K562 (cell line): Measurements from ENCODE around the gene TOMM5. TPM values are rescaled to one million over a fixed set of nuclear protein-coding genes. Genes with fewer than 3 reads are reported as not detected.

Experiments used
- ATAC-seq: fragments of 200-7000 bp; cut with Tn5 transposase; 3 replicates; pipeline ENCODE4 v1.9.1; 2020; ENCODE audit warnings: moderate library complexity
- BruUV-seq: library from RNA; stranded (reverse); fragments of 400-500 nt; replicated peaks from 2 replicates; lab custom pipeline; 2021; lab: Mats Ljungman, UMichigan
- CTCF ChIA-PET: fragments of 300-600 bp; formaldehyde crosslinking; extraction: SDS; loops from one replicate; lab custom pipeline; 2021; ENCODE audit warnings: low intra/inter-chr PET ratio; lab: Yijun Ruan, JAX
- POLR2A ChIA-PET: fragments of 300-600, 350-650 bp; sonication (Branson Sonifier 250); formaldehyde crosslinking; extraction: SDS; loops from one replicate; lab custom pipeline; 2021; ENCODE audit warnings: antibody characterized with exemption, inconsistent platforms; lab: Yijun Ruan, JAX
- DNase-seq, 4 experiments: peaks; one replicate each; pipeline versions ENCODE4 v3.0.0 to v3.0.0-alpha.2; 2011 to 2018; ENCODE audit warnings: low spot score in 3 of 4, mixed read lengths in 3 of 4; ENCODE audit errors: extremely low read depth in 1 of 4
- FAIRE-seq: peaks from 2 replicates; lab custom pipeline; 2011; peaks lifted over from hg19 to GRCh38; lab: Jason Lieb, UNC
- H2AFZ ChIP-seq: 2 replicates; pipeline ENCODE4 v1.6.0; 2011; ENCODE audit warnings: low read depth, low read length, control low read depth, inconsistent platforms
- H3K27ac ChIP-seq: fragments of 200-600 bp; 3 replicates; pipeline ENCODE4 v1.8.0; 2011; ENCODE audit warnings: low read depth, mild to moderate bottlenecking, control low read depth, inconsistent platforms, low read length, moderate library complexity, mixed read lengths; ENCODE audit errors: extremely low read depth
- H3K27me3 ChIP-seq, 2 experiments: fragments of 300-600 bp in 1 of 2; 2 replicates in 1 of 2; 3 replicates in 1 of 2; pipeline versions ENCODE4 v1.6.0 to v1.8.0; 2011; ENCODE audit warnings: inconsistent platforms in 2 of 2, low read length in 2 of 2, mild to moderate bottlenecking in 1 of 2, mixed read lengths in 1 of 2, moderate library complexity in 1 of 2; ENCODE audit not compliant: control insufficient read depth in 2 of 2, insufficient read depth in 2 of 2
- H3K36me3 ChIP-seq: fragments of 300-600 bp; 3 replicates; pipeline ENCODE4 v1.8.0; 2011; ENCODE audit warnings: mild to moderate bottlenecking, low read length, inconsistent platforms; ENCODE audit not compliant: control insufficient read depth, insufficient read depth
- H3K4me1 ChIP-seq, 2 experiments: fragments of 200-600 bp in 1 of 2; replicated peaks in 1 of 2; 2 replicates in 1 of 2; 3 replicates in 1 of 2; pipeline versions ENCODE4 v1.5.1 to v1.8.0; 2011; ENCODE audit warnings: inconsistent platforms in 2 of 2, low read length in 2 of 2, mild to moderate bottlenecking in 1 of 2, mixed read lengths in 1 of 2, moderate library complexity in 1 of 2; ENCODE audit not compliant: control insufficient read depth in 2 of 2, insufficient read depth in 2 of 2
- H3K4me2 ChIP-seq: 2 replicates; pipeline ENCODE4 v1.6.1; 2011; ENCODE audit warnings: low read length, control low read depth, inconsistent platforms, mixed read lengths; ENCODE audit not compliant: insufficient read depth
- H3K4me3 ChIP-seq: fragments of 200-600 bp; sonication (generic), shearing (Covaris generic); 2 replicates; pipeline ENCODE4 v1.5.1; 2016; ENCODE audit warnings: control low read depth, inconsistent platforms
- H3K79me2 ChIP-seq: fragments of 200-600 bp; 3 replicates; pipeline ENCODE4 v1.8.0; 2011; ENCODE audit warnings: low read length, inconsistent platforms; ENCODE audit not compliant: control insufficient read depth, insufficient read depth
- H3K9ac ChIP-seq, 2 experiments: 2 replicates each; pipeline versions ENCODE4 v1.6.0 to v1.6.1; 2011; ENCODE audit warnings: low read depth in 2 of 2, low read length in 2 of 2, control low read depth in 1 of 2, inconsistent platforms in 1 of 2, mild to moderate bottlenecking in 1 of 2, mixed read lengths in 1 of 2; ENCODE audit not compliant: insufficient read depth in 1 of 2
- H3K9me1 ChIP-seq: one replicate; pipeline ENCODE4 v1.6.0; 2011; ENCODE audit warnings: inconsistent platforms, mild to moderate bottlenecking, low read length, moderate library complexity; ENCODE audit not compliant: control insufficient read depth, insufficient read depth
- H3K9me3 ChIP-seq: replicated peaks from 2 replicates; pipeline ENCODE4 v1.5.1; 2011; ENCODE audit warnings: low read depth, low read length, inconsistent platforms; ENCODE audit not compliant: control insufficient read depth, insufficient read depth
- H4K20me1 ChIP-seq: replicated peaks from 2 replicates; pipeline ENCODE4 v1.6.1; 2011; ENCODE audit warnings: low read length, inconsistent platforms, mixed read lengths; ENCODE audit not compliant: control insufficient read depth, insufficient read depth
- MXI1 ChIP-seq: IDR thresholded peaks from 2 replicates; pipeline ENCODE4 v1.6.1; 2011; ENCODE audit warnings: low read depth, mild to moderate bottlenecking, improper control_type of control experiment, low read length
- NFE2L1 ChIP-seq: fragments of 450-650 bp; IDR thresholded peaks from 2 replicates; pipeline ENCODE4 v1.6.1; 2016; ENCODE audit warnings: missing genetic modification characterization, low read depth, mild to moderate bottlenecking, missing compliant biosample characterization, moderate library complexity, borderline replicate concordance
- TCF3 ChIP-seq: sonication (generic); formaldehyde crosslinking; IDR thresholded peaks from 2 replicates; pipeline ENCODE4 v1.4.0; 2020; ENCODE audit warnings: mild to moderate bottlenecking, missing genetic modification reagents
- ZNF696 ChIP-seq: fragments of 250-450 bp; sonication (Bioruptor Pico); conservative IDR thresholded peaks from 2 replicates; pipeline ENCODE4 v1.4.0; 2020; ENCODE audit warnings: mild to moderate bottlenecking, moderate library complexity
- ZNF76 ChIP-seq: fragments of 250-450 bp; sonication (Bioruptor Pico); IDR thresholded peaks from 2 replicates; pipeline ENCODE4 v1.4.0; 2020; ENCODE audit warnings: mild to moderate bottlenecking, moderate library complexity, borderline replicate concordance
- WGBS: fragments of 100-300 bp; shearing (Covaris generic); methylation state at CpG from one replicate; pipeline ENCODE4 v1.1.6; 2016; ENCODE audit warnings: low coverage, mixed read lengths; ENCODE audit not compliant: insufficient coverage; ENCODE audit errors: missing lambda C conversion rate; 5-methylcytosine and 5-hydroxymethylcytosine counted together
- in situ Hi-C: fragments of 300-500 bp; cut with MboI; formaldehyde crosslinking; loops from 4 replicates; pipeline ENCODE4 v1.15.0; 2018; ENCODE audit warnings: inconsistent platforms, mixed read lengths
- intact Hi-C: fragments of 100-400 bp; cut with micrococcal nuclease; formaldehyde crosslinking; loops from 2 replicates; pipeline ENCODE4 v1.14.2; 2022
- polyA plus RNA-seq, 8 experiments: library from polyadenylated mRNA; depleted of rRNA in 4 of 8; stranded (reverse) in 5 of 8; unstranded in 3 of 8; fragments of >200 nt; fragmentation: Nextera tagmentation in 2 of 8; fragmentation: Illumina TruSeq in 1 of 8; extraction: Ambion mirVana in 2 of 8; extraction: Trizol in 1 of 8; gene quantifications; 2 replicates each; pipeline versions ENCODE4 v1.2.1 to v1.2.3, GENCODE V29; 2011 to 2014; ENCODE audit warnings: inconsistent platforms in 1 of 8, missing spikeins in 1 of 8
- total RNA-seq, 7 experiments: library from RNA; depleted of rRNA in 6 of 7; stranded (reverse); fragments of >200 nt in 6 of 7; fragmentation: Illumina TruSeq in 2 of 7; extraction: Trizol in 2 of 7; gene quantifications; 2 replicates each; pipeline versions ENCODE4 v1.2.1 to v1.2.3, GENCODE V29; 2011 to 2021; ENCODE audit warnings: low replicate concordance in 1 of 7
- TF ChIP-seq, protein P1 (sequence below): fragments of 250-450 bp; sonication (Bioruptor Pico); IDR thresholded peaks from 2 replicates; pipeline ENCODE4 v1.9.0; 2021; ENCODE audit warnings: mild to moderate bottlenecking, inconsistent platforms
- TF ChIP-seq, protein P2 (sequence below): fragments of 250-450 bp; sonication (Bioruptor Pico); IDR thresholded peaks from 2 replicates; pipeline ENCODE4 v1.4.0; 2020; ENCODE audit warnings: mild to moderate bottlenecking, moderate library complexity
- TF ChIP-seq, protein P3 (sequence below): fragments of 450-650 bp; formaldehyde crosslinking; IDR thresholded peaks from 2 replicates; pipeline ENCODE4 v1.4.0; 2022; ENCODE audit warnings: mild to moderate bottlenecking, moderate library complexity
- TF ChIP-seq, protein P4 (sequence below): fragments of 250-450 bp; sonication (Bioruptor Pico); IDR thresholded peaks from 2 replicates; pipeline ENCODE4 v1.5.0; 2021

Gene TOMM5
- total and polyA plus RNA-seq, 9 of the 15 experiments (the other 6 are each of a cell fraction or from before 2014, with no cell fraction given): 262 to 1,742 (median 496) TPM

DNA sequence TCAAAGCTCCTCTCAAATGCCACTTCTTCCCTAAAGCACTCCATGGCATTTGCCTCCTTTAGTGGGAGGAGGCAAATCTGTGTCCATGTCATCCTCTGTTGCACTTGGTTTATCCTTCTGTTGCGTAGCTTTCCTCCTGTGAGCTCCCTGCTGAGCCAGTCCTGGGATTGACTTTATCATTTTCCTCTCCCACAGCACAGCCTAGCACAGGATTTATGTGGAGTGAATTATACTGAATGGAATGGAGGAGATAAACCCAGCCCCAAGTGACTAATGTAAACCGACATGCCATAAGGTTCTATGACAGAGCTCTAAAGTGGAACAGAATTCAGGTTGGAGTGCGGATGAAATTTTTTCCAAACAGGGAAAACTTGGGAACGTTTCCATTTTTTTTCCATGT is 26.4 kb upstream of the TOMM5 start:
- ATAC-seq: no peak
- ChIA-PET CTCF (no interaction called here), POLR2A (interaction anchor here (0.7 to 2.2 kb wide), 3 partner anchors 8 to 44 kb away, joined by 3 to 6 read pairs (median 4); no protein-coding TSS in a partner anchor)
- intact Hi-C loops: no loop called here
- FAIRE-seq: no peak
- Histone ChIP-seq H3K79me2 (no peaks in the 10 kb centered on the region), H3K27me3 (peaks cover 37 to 59% of the 10 kb centered on the region in 2 experiments), H3K9me3 (no peaks in the 10 kb centered on the region), H3K9ac (no peak overlapping the region), H3K36me3 (no peaks in the 10 kb centered on the region), H3K4me3 (no peak overlapping the region), H3K9me1 (no peaks in the 10 kb centered on the region), H3K4me2 (no peak overlapping the region), H3K4me1 (no peaks in the 10 kb centered on the region; a peak in 1 of 5 replicates), H2AFZ (no peak overlapping the region), H3K27ac (no peak overlapping the region), H4K20me1 (peaks cover 5% of the 10 kb centered on the region; the same call in 1 of the 2 replicates)
- no peak for TF ChIP-seq TCF3 (CRISPR knock-in tag)
- no peak for TF ChIP-seq ZNF76
- TF ChIP-seq ZNF696 (CRISPR knock-in tag): no peak
- no peak for TF ChIP-seq NFE2L1 (tag)
- TF ChIP-seq, protein P1, sequence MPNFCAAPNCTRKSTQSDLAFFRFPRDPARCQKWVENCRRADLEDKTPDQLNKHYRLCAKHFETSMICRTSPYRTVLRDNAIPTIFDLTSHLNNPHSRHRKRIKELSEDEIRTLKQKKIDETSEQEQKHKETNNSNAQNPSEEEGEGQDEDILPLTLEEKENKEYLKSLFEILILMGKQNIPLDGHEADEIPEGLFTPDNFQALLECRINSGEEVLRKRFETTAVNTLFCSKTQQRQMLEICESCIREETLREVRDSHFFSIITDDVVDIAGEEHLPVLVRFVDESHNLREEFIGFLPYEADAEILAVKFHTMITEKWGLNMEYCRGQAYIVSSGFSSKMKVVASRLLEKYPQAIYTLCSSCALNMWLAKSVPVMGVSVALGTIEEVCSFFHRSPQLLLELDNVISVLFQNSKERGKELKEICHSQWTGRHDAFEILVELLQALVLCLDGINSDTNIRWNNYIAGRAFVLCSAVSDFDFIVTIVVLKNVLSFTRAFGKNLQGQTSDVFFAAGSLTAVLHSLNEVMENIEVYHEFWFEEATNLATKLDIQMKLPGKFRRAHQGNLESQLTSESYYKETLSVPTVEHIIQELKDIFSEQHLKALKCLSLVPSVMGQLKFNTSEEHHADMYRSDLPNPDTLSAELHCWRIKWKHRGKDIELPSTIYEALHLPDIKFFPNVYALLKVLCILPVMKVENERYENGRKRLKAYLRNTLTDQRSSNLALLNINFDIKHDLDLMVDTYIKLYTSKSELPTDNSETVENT (CRISPR knock-in tag): no peak
- TF ChIP-seq, protein P2, sequence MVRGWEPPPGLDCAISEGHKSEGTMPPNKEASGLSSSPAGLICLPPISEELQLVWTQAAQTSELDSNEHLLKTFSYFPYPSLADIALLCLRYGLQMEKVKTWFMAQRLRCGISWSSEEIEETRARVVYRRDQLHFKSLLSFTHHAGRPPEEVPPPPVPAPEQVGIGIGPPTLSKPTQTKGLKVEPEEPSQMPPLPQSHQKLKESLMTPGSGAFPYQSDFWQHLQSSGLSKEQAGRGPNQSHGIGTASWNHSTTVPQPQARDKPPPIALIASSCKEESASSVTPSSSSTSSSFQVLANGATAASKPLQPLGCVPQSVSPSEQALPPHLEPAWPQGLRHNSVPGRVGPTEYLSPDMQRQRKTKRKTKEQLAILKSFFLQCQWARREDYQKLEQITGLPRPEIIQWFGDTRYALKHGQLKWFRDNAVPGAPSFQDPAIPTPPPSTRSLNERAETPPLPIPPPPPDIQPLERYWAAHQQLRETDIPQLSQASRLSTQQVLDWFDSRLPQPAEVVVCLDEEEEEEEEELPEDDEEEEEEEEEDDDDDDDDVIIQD (CRISPR knock-in tag): no peak
- no peak for TF ChIP-seq MXI1
- TF ChIP-seq, protein P3, sequence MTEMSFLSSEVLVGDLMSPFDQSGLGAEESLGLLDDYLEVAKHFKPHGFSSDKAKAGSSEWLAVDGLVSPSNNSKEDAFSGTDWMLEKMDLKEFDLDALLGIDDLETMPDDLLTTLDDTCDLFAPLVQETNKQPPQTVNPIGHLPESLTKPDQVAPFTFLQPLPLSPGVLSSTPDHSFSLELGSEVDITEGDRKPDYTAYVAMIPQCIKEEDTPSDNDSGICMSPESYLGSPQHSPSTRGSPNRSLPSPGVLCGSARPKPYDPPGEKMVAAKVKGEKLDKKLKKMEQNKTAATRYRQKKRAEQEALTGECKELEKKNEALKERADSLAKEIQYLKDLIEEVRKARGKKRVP (CRISPR knock-in tag): no peak
- TF ChIP-seq, protein P4, sequence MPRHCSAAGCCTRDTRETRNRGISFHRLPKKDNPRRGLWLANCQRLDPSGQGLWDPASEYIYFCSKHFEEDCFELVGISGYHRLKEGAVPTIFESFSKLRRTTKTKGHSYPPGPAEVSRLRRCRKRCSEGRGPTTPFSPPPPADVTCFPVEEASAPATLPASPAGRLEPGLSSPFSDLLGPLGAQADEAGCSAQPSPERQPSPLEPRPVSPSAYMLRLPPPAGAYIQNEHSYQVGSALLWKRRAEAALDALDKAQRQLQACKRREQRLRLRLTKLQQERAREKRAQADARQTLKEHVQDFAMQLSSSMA (CRISPR knock-in tag): no peak
- no peak for DNase-seq
- 0% methylated on average over 4 of the region's 4 CpGs for WGBS
- in situ Hi-C loops: no loop called here
- BruUV-seq: no TSS peak
